ENCODE results near the gene PLXNC1. TPM values are rescaled to one million over a fixed set of nuclear protein-coding genes. Genes with fewer than 3 reads are reported as not detected.

Gene PLXNC1
- total and polyA plus RNA-seq, 9 donors = 8.2 to 33.7 (median 17.5) TPM

DNA sequence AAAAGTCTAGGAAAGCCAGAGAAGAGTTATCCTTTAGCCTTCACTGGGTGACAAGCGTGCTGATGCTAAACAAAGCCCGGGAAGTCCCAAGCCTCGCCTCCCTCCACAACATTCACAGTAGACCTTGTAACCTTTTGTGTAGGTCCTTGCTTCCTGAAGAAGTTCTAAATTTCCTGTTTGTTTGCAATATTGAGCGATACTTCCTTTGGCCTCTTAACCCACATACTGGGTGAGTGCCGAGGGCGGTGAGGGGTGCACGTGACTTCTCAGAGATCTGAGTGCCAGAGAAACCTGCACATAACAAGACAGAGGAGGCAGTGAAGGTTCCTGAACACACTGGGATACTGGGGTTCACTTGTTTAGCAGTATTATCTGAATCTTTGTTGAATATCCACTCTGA is 134.3 kb downstream of the PLXNC1 start:
- Histone ChIP-seq H3K27me3 (no peaks in the 10 kb centered on the region), H3K36me3 (no peaks in the 10 kb centered on the region), H3K27ac (no peak overlapping the region), H3K9me3 (no peaks in the 10 kb centered on the region), H3K4me3 (no peak overlapping the region), H3K4me1 (ENCODE audit: insufficient read depth) (peaks cover 2% of the 10 kb centered on the region)
- TF ChIP-seq, protein P1, sequence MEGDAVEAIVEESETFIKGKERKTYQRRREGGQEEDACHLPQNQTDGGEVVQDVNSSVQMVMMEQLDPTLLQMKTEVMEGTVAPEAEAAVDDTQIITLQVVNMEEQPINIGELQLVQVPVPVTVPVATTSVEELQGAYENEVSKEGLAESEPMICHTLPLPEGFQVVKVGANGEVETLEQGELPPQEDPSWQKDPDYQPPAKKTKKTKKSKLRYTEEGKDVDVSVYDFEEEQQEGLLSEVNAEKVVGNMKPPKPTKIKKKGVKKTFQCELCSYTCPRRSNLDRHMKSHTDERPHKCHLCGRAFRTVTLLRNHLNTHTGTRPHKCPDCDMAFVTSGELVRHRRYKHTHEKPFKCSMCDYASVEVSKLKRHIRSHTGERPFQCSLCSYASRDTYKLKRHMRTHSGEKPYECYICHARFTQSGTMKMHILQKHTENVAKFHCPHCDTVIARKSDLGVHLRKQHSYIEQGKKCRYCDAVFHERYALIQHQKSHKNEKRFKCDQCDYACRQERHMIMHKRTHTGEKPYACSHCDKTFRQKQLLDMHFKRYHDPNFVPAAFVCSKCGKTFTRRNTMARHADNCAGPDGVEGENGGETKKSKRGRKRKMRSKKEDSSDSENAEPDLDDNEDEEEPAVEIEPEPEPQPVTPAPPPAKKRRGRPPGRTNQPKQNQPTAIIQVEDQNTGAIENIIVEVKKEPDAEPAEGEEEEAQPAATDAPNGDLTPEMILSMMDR (IDR thresholded peaks at IDR 0.05) = no peak
- TF ChIP-seq EP300 (IDR thresholded peaks at IDR 0.05) = no peak
- TF ChIP-seq POLR2A (IDR thresholded peaks at IDR 0.05) = no peak
- intact Hi-C loops (cut with DNase I) = no loop called here
- WGBS, 3 donors = 82 to 91% (median 84%) methylated on average over 7 of the region's 7 CpGs
- no peak for DNase-seq

DNA sequence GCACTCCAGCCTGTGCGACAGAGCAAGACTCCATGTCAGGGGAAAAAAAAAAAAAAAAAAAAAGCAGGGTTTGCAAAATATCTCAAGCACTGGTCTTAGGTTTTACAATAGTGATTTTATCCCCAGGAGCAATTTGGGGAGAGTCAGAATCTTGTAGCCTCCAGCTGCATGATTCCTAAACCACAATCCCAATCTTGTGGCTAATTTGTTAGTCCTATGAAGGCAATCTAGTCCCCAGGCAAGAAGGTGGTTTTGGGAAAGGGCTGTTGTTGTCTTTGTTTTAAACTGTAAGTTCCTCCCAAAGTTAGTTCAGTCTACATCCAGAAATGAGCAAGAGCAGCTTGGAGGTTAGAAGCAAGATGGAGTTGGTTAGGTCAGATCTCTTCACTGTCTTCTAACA is 135.7 kb downstream of the PLXNC1 start:
- no peaks in the 10 kb centered on the region for H3K36me3 ChIP-seq
- no peaks in the 10 kb centered on the region for H3K27me3 ChIP-seq
- no peak for TF ChIP-seq POLR2A (IDR thresholded peaks at IDR 0.05)
- TF ChIP-seq EP300 (IDR thresholded peaks at IDR 0.05) = no peak
- TF ChIP-seq, protein P1 (IDR thresholded peaks at IDR 0.05) = no peak
- no peak overlapping the region for H3K4me3 ChIP-seq
- H3K9me3 ChIP-seq = no peaks in the 10 kb centered on the region
- intact Hi-C loops (cut with DNase I) = no loop called here
- no peak overlapping the region for H3K27ac ChIP-seq
- no peak for DNase-seq
- 100% methylated on average over 1 of the region's 1 CpG for WGBS, 3 donors
- H3K4me1 ChIP-seq (ENCODE audit: insufficient read depth) = peaks cover 2% of the 10 kb centered on the region

DNA sequence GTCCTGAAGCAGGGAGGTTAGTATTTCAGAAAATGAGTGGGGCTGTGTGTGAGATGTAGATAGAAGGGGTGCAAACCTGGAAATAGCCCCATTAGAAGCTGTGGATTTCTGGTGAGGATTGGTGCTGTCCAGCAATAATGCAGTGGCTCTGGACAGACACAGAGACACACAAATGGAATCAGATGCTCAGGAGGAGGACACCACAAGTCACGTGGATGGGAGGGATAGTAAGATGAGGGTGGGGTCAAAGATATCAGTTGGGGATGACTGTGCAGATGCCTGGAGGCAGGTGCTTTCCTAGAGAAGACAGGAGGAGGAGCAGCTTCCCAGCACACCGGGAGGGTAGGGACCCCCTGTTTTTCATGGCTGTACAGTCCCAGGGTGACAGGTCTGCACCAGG is 136.5 kb downstream of the PLXNC1 start:
- peaks cover 7% of the 10 kb centered on the region for H3K4me1 ChIP-seq (ENCODE audit: insufficient read depth)
- no peak for DNase-seq
- H3K36me3 ChIP-seq = no peaks in the 10 kb centered on the region
- H3K27ac ChIP-seq = no peak overlapping the region
- 75 to 83% (median 83%) methylated on average over 2 of the region's 2 CpGs for WGBS, 3 donors
- H3K4me3 ChIP-seq = no peak overlapping the region
- H3K9me3 ChIP-seq = no peaks in the 10 kb centered on the region
- TF ChIP-seq EP300 (IDR thresholded peaks at IDR 0.05) (no peak), POLR2A (IDR thresholded peaks at IDR 0.05) (no peak)
- TF ChIP-seq, protein P1 (IDR thresholded peaks at IDR 0.05) = no peak
- H3K27me3 ChIP-seq = no peaks in the 10 kb centered on the region
- intact Hi-C loops (cut with DNase I) = no loop called here

DNA sequence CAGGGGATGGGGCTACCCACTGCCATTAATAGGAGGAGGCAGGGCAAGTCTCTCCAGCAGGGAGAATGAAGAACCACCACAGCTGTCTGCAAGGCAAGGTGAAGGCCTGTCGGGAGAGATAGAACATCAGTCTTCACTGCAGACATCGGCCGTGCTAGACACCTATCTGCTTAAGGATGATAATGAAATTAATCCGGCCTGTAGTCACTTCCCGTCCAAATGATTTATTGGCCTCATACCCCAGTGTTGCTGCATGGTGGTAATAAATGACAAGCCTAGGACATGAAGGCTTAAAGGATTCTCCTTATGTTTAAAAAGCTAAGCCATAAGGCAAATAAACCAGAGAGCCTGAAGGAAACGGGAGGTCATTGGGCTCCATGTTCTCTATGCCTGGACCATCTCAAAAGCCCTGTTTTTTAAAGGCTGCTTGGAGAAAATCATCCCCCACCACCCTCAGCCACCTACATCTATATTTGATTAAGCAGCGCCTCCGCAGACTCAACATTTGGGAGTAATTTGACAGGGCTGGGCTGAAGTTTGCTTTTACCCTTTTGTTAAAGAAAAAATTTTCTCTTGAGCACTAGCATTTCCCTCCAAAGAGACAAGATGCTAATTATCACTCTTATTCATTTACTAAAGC is 137.7 kb downstream of the PLXNC1 start:
- Histone ChIP-seq H3K9me3 (no peaks in the 10 kb centered on the region), H3K4me3 (no peak overlapping the region), H3K4me1 (ENCODE audit: insufficient read depth) (peaks cover 7% of the 10 kb centered on the region), H3K27ac (no peak overlapping the region), H3K27me3 (no peaks in the 10 kb centered on the region), H3K36me3 (no peaks in the 10 kb centered on the region)
- intact Hi-C loops (cut with DNase I) = no loop called here
- TF ChIP-seq POLR2A (IDR thresholded peaks at IDR 0.05) (no peak), EP300 (IDR thresholded peaks at IDR 0.05) (no peak)
- TF ChIP-seq, protein P1 (IDR thresholded peaks at IDR 0.05) = no peak
- 83 to 90% (median 87%) methylated on average over 8 of the region's 8 CpGs for WGBS, 3 donors
- DNase-seq = no peak
